HepG2 (cell line): ENCODE measurements around the gene RUNDC1. TPM values are rescaled to one million over a fixed set of nuclear protein-coding genes. Genes with fewer than 3 reads are reported as not detected.

ENCODE experiments used
- CEBPB ChIP-seq: IDR thresholded peaks from 2 replicates; pipeline ENCODE4 v1.6.1; 2011; ENCODE audit warnings: low read depth, low read length, improper control_type of control experiment, borderline replicate concordance
- CHCHD3 ChIP-seq: sonication (generic); formaldehyde crosslinking; IDR thresholded peaks from 2 replicates; pipeline ENCODE4 v1.8.0; 2022; ENCODE audit warnings: mild to moderate bottlenecking, missing genetic modification reagents, moderate library complexity
- DMTF1 ChIP-seq: sonication (generic); formaldehyde crosslinking; IDR thresholded peaks from 2 replicates; pipeline ENCODE4 v1.4.0; 2020; ENCODE audit warnings: mild to moderate bottlenecking, missing genetic modification reagents
- HDAC1 ChIP-seq: sonication (generic); formaldehyde crosslinking; IDR thresholded peaks from 2 replicates; pipeline ENCODE4 v1.5.1; 2020; ENCODE audit warnings: mild to moderate bottlenecking, missing genetic modification reagents
- JUN ChIP-seq: sonication (generic); formaldehyde crosslinking; IDR thresholded peaks from 2 replicates; pipeline ENCODE4 v1.4.0; 2020; ENCODE audit warnings: mild to moderate bottlenecking, missing genetic modification reagents
- PITX1 ChIP-seq: sonication (generic); formaldehyde crosslinking; IDR thresholded peaks from 2 replicates; pipeline ENCODE4 v1.5.1; 2020; ENCODE audit warnings: mild to moderate bottlenecking, missing genetic modification reagents
- REPIN1 ChIP-seq: sonication (generic); formaldehyde crosslinking; IDR thresholded peaks from 2 replicates; pipeline ENCODE4 v1.8.0; 2022; ENCODE audit warnings: missing genetic modification reagents, low read depth, mild to moderate bottlenecking, borderline replicate concordance
- SMAD3 ChIP-seq: sonication (generic); formaldehyde crosslinking; IDR thresholded peaks from 2 replicates; pipeline ENCODE4 v1.4.0; 2020; ENCODE audit warnings: missing genetic modification reagents
- SP1 ChIP-seq, 2 experiments: fragments of 450-650 bp in 1 of 2; sonication (generic) in 1 of 2; formaldehyde crosslinking in 1 of 2; IDR thresholded peaks; 2 replicates each; pipeline versions ENCODE4 v1.4.0 to v1.6.1; 2016 to 2020; ENCODE audit warnings: missing genetic modification reagents in 1 of 2
- ZBTB7A ChIP-seq: sonication (generic); formaldehyde crosslinking; IDR thresholded peaks from 2 replicates; pipeline ENCODE4 v1.8.0; 2022; ENCODE audit warnings: mild to moderate bottlenecking, missing genetic modification reagents
- ZFP82 ChIP-seq: sonication (generic); formaldehyde crosslinking; IDR thresholded peaks from 2 replicates; pipeline ENCODE4 v1.5.1; 2020; ENCODE audit warnings: mild to moderate bottlenecking, missing genetic modification reagents, borderline replicate concordance
- ZHX2 ChIP-seq, 2 experiments: sonication (generic) in 1 of 2; formaldehyde crosslinking in 1 of 2; IDR thresholded peaks; 2 replicates each; pipeline versions ENCODE4 v1.6.1 to v1.9.0; 2014 to 2022; ENCODE audit warnings: antibody characterized with exemption in 1 of 2, borderline replicate concordance in 1 of 2, inconsistent platforms in 1 of 2, low read depth in 1 of 2, missing genetic modification reagents in 1 of 2
- ZNF343 ChIP-seq: sonication (generic); formaldehyde crosslinking; IDR thresholded peaks from 2 replicates; pipeline ENCODE4 v1.4.0; 2020; ENCODE audit warnings: mild to moderate bottlenecking, missing genetic modification reagents
- ZNF740 ChIP-seq: sonication (generic); formaldehyde crosslinking; IDR thresholded peaks from 2 replicates; pipeline ENCODE4 v1.4.0; 2020; ENCODE audit warnings: missing genetic modification reagents
- ZNF850 ChIP-seq: sonication (generic); formaldehyde crosslinking; conservative IDR thresholded peaks from 2 replicates; pipeline ENCODE4 v1.9.0; 2021; ENCODE audit warnings: mild to moderate bottlenecking, missing genetic modification reagents
- polyA plus RNA-seq, 8 experiments: library from polyadenylated mRNA; depleted of rRNA in 3 of 8; stranded (reverse) in 7 of 8; unstranded in 1 of 8; fragments of >200 nt; fragmentation: Illumina TruSeq in 4 of 8; extraction: Trizol in 4 of 8; gene quantifications; 2 replicates each; pipeline versions ENCODE4 v1.2.1 to v1.2.3, GENCODE V29; 2011 to 2016; ENCODE audit warnings: low read depth in 4 of 8, missing spikeins in 1 of 8, mixed read lengths in 1 of 8; ENCODE audit not compliant: insufficient read depth in 1 of 8
- total RNA-seq, 5 experiments: library from RNA; depleted of rRNA; stranded (reverse); fragments of >200 nt; fragmentation: Illumina TruSeq; extraction: Trizol; gene quantifications; 2 replicates each; pipeline ENCODE4 v1.2.3, GENCODE V29; 2016; ENCODE audit warnings: low read depth in 1 of 5
- TF ChIP-seq, protein P1 (sequence below): sonication (generic); IDR thresholded peaks from 2 replicates; pipeline ENCODE4 v1.6.1; 2016; ENCODE audit warnings: low read depth, borderline replicate concordance

The RUNDC1 gene
- total and polyA plus RNA-seq, 2 of the 13 experiments (the other 11 are each of a cell fraction or from before 2014, with no cell fraction given), result 10.3 to 11.4 TPM

GRCh38 chr17:43024407-43025289 is 44.3 kb downstream of the RUNDC1 start, which contains the start of gene RND2 (continued):
- no peak for TF ChIP-seq ZHX2 (IDR thresholded peaks at IDR 0.05; ENCODE audit: low read depth)
- TF ChIP-seq ZHX2 (CRISPR knock-in tag; IDR thresholded peaks at IDR 0.05; ENCODE audit: borderline replicate concordance), result 0 out of 2 replicates have a peak, but pooled peaks have one; percentile 62
- TF ChIP-seq ZFP82 (CRISPR knock-in tag), result peak; percentile 69; the same call in 1 of the 2 replicates
- TF ChIP-seq REPIN1, result peak; percentile 77
- TF ChIP-seq DMTF1 (CRISPR knock-in tag), result no peak
- TF ChIP-seq SMAD3 (CRISPR knock-in tag), result peak; percentile 69; the same call in 1 of the 2 replicates
- TF ChIP-seq, protein P1, sequence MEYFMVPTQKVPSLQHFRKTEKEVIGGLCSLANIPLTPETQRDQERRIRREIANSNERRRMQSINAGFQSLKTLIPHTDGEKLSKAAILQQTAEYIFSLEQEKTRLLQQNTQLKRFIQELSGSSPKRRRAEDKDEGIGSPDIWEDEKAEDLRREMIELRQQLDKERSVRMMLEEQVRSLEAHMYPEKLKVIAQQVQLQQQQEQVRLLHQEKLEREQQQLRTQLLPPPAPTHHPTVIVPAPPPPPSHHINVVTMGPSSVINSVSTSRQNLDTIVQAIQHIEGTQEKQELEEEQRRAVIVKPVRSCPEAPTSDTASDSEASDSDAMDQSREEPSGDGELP, result peak; percentile 18; the same call in 1 of the 2 replicates
- peak; percentile 47; the same call in 1 of the 2 replicates for TF ChIP-seq ZNF740 (CRISPR knock-in tag)
- no peak for TF ChIP-seq SP1 (IDR thresholded peaks at IDR 0.05)
- 0 out of 2 replicates have a peak, but pooled peaks have one; percentile 45 for TF ChIP-seq SP1 (CRISPR knock-in tag; IDR thresholded peaks at IDR 0.05)
- no peak for TF ChIP-seq CEBPB
- TF ChIP-seq ZNF850 (CRISPR knock-in tag), result no peak
- no peak for TF ChIP-seq PITX1
- TF ChIP-seq ZNF343 (CRISPR knock-in tag), result 0 out of 2 replicates have a peak, but pooled peaks have one; percentile 73
- no peak for TF ChIP-seq CHCHD3
- TF ChIP-seq HDAC1 (CRISPR knock-in tag), result peak; percentile 62; the same call in 1 of the 2 replicates
- peak; percentile 76; the same call in 1 of the 2 replicates for TF ChIP-seq JUN (CRISPR knock-in tag)
- no peak for TF ChIP-seq ZBTB7A
